Measurements from ENCODE around the gene OR13G1.

OR13G1 gene

GRCh38 chr1:247646867-247647266 is 32.7 kb downstream of the OR13G1 start:
- no peaks in the 10 kb centered on the region for H3K36me3 ChIP-seq (ENCODE audit: insufficient read depth, low read length)
- no peak overlapping the region for H3K4me2 ChIP-seq (ENCODE audit: insufficient read depth, low read length)
- H3K27me3 ChIP-seq (ENCODE audit: insufficient read depth, low read length, poor library complexity), result no peaks in the 10 kb centered on the region
- no peak overlapping the region for H3K4me3 ChIP-seq (ENCODE audit: low read depth in 1 of 2, low read length in 2 of 2)
- no peaks in the 10 kb centered on the region for H4K20me1 ChIP-seq (ENCODE audit: insufficient read depth, low read length)
- no peaks in the 10 kb centered on the region for H3K4me1 ChIP-seq (ENCODE audit: insufficient read depth, low read length)
- H3K9me3 ChIP-seq (ENCODE audit: insufficient read depth, low read length, severe bottlenecking), result no peaks in the 10 kb centered on the region
- H2AFZ ChIP-seq (ENCODE audit: low read depth, low read length), result no peak overlapping the region
- TF ChIP-seq EZH2 (IDR thresholded peaks at IDR 0.05; ENCODE audit: borderline replicate concordance, low read depth, low read length, severe bottlenecking) (no peak), CTCF (IDR thresholded peaks at IDR 0.05; ENCODE audit: borderline replicate concordance, extremely low read depth, low read length, poor library complexity, severe bottlenecking) (no peak)
- DNase-seq (no peak), ATAC-seq (ENCODE audit: insufficient read depth, low read depth) (no peak)
- H3K79me2 ChIP-seq (ENCODE audit: insufficient read depth, low read length), result no peaks in the 10 kb centered on the region
- H3K9ac ChIP-seq (ENCODE audit: low read depth, low read length), result no peak overlapping the region
- no peak overlapping the region for H3K27ac ChIP-seq (ENCODE audit: low read length)

- H3K36me3 ChIP-seq (ENCODE audit: insufficient read depth, low read length), result no peaks in the 10 kb centered on the region
- no peak overlapping the region for H2AFZ ChIP-seq (ENCODE audit: low read depth, low read length)
- H3K4me2 ChIP-seq (ENCODE audit: insufficient read depth, low read length), result no peak overlapping the region
- DNase-seq, result no peak
- H4K20me1 ChIP-seq (ENCODE audit: insufficient read depth, low read length), result no peaks in the 10 kb centered on the region
- H3K4me1 ChIP-seq (ENCODE audit: insufficient read depth, low read length), result no peaks in the 10 kb centered on the region
- no peak overlapping the region for H3K4me3 ChIP-seq (ENCODE audit: low read depth in 1 of 2, low read length in 2 of 2)
- H3K9me3 ChIP-seq (ENCODE audit: insufficient read depth, low read length, severe bottlenecking), result no peaks in the 10 kb centered on the region
- H3K27me3 ChIP-seq (ENCODE audit: insufficient read depth, low read length, poor library complexity), result no peaks in the 10 kb centered on the region
- no peaks in the 10 kb centered on the region for H3K79me2 ChIP-seq (ENCODE audit: insufficient read depth, low read length)
- H3K27ac ChIP-seq (ENCODE audit: low read length), result no peak overlapping the region
- no peak for TF ChIP-seq CTCF (IDR thresholded peaks at IDR 0.05; ENCODE audit: borderline replicate concordance, extremely low read depth, low read length, poor library complexity, severe bottlenecking)
- no peak for TF ChIP-seq EZH2 (IDR thresholded peaks at IDR 0.05; ENCODE audit: borderline replicate concordance, low read depth, low read length, severe bottlenecking)
- no peak overlapping the region for H3K9ac ChIP-seq (ENCODE audit: low read depth, low read length)
- no peak for ATAC-seq (ENCODE audit: insufficient read depth, low read depth)
Measured at GRCh38 chr1:247642742-247643141, 36.8 kb downstream of the OR13G1 start.

- Histone ChIP-seq H3K79me2 (ENCODE audit: insufficient read depth, low read length) (no peaks in the 10 kb centered on the region), H3K9ac (ENCODE audit: low read depth, low read length) (no peak overlapping the region), H3K27me3 (ENCODE audit: insufficient read depth, low read length, poor library complexity) (no peaks in the 10 kb centered on the region), H3K9me3 (ENCODE audit: insufficient read depth, low read length, severe bottlenecking) (no peaks in the 10 kb centered on the region), H3K4me2 (ENCODE audit: insufficient read depth, low read length) (no peak overlapping the region), H3K4me1 (ENCODE audit: insufficient read depth, low read length) (no peaks in the 10 kb centered on the region), H3K4me3 (ENCODE audit: low read depth in 1 of 2, low read length in 2 of 2) (no peak overlapping the region), H2AFZ (ENCODE audit: low read depth, low read length) (no peak overlapping the region), H3K36me3 (ENCODE audit: insufficient read depth, low read length) (no peaks in the 10 kb centered on the region), H3K27ac (ENCODE audit: low read length) (no peak overlapping the region), H4K20me1 (ENCODE audit: insufficient read depth, low read length) (no peaks in the 10 kb centered on the region)
- no peak for ATAC-seq (ENCODE audit: insufficient read depth, low read depth)
- no peak for TF ChIP-seq CTCF (IDR thresholded peaks at IDR 0.05; ENCODE audit: borderline replicate concordance, extremely low read depth, low read length, poor library complexity, severe bottlenecking)
- TF ChIP-seq EZH2 (IDR thresholded peaks at IDR 0.05; ENCODE audit: borderline replicate concordance, low read depth, low read length, severe bottlenecking), result no peak
- DNase-seq, result no peak
Measured at GRCh38 chr1:247639381-247639981, 40.1 kb downstream of the OR13G1 start.

Data from DND-41 (cell line).